OCI-LY3 (cell line): Measurements from ENCODE around the gene SLC37A4.

Source experiments
- H2AFZ ChIP-seq: fragments of 200-600, 300-600 bp; shearing (Covaris generic); 2 replicates; pipeline ENCODE4 v1.6.0; 2014; ENCODE audit warnings: antibody characterized with exemption, low read depth, low read length
- H3K27ac ChIP-seq: fragments of 200-600, 300-600 bp; sonication (generic); 2 replicates; pipeline ENCODE4 v1.5.1; 2014; ENCODE audit warnings: mild to moderate bottlenecking, low read length, moderate library complexity, mixed read lengths
- H3K27me3 ChIP-seq: fragments of 200-600, 300-600 bp; sonication (generic); 2 replicates; pipeline ENCODE4 v1.6.1; 2014; ENCODE audit warnings: low read depth, low read length, mixed read lengths
- H3K36me3 ChIP-seq: fragments of 200-600, 300-600 bp; sonication (generic); replicated peaks from 2 replicates; pipeline ENCODE3; 2014; ENCODE audit warnings: low read depth, low read length, mixed read lengths
- H3K4me1 ChIP-seq: fragments of 300-600, 200-600 bp; sonication (generic); 2 replicates; pipeline ENCODE4 v1.6.1; 2014; ENCODE audit warnings: low read length, mixed read lengths
- H3K4me2 ChIP-seq: fragments of 200-600, 300-600 bp; sonication (generic); 2 replicates; pipeline ENCODE4 v1.6.1; 2014; ENCODE audit warnings: low read length, mixed read lengths
- H3K4me3 ChIP-seq: fragments of 300-600, 200-600 bp; sonication (generic); 2 replicates; pipeline ENCODE4 v1.5.1; 2014; ENCODE audit warnings: antibody characterized with exemption, mild to moderate bottlenecking, low read length, moderate library complexity
- H3K79me2 ChIP-seq: fragments of 300-600, 200-600 bp; shearing (Covaris generic); 2 replicates; pipeline ENCODE4 v1.6.1; 2014; ENCODE audit warnings: mild to moderate bottlenecking, low read length, mixed read lengths
- H3K9ac ChIP-seq: fragments of 300-600, 200-600 bp; shearing (Covaris generic); 2 replicates; pipeline ENCODE4 v1.6.0; 2014; ENCODE audit warnings: mild to moderate bottlenecking, low read length, moderate library complexity
- H3K9me3 ChIP-seq: fragments of 200-600, 300-600 bp; shearing (Covaris generic); 2 replicates; pipeline ENCODE4 v1.6.1; 2014; ENCODE audit warnings: low read length, mixed read lengths; ENCODE audit not compliant: insufficient read depth
- H4K20me1 ChIP-seq: fragments of 200-600, 300-600 bp; sonication (generic); 2 replicates; pipeline ENCODE4 v1.6.1; 2016; ENCODE audit warnings: low read length, mixed read lengths; ENCODE audit not compliant: insufficient read depth
- CTCF ChIP-seq: fragments of 200-600, 300-600 bp; sonication (generic); IDR thresholded peaks from 2 replicates; pipeline ENCODE4 v1.5.1; 2014; ENCODE audit warnings: antibody characterized with exemption, low read length, low read depth
- EZH2phosphoT487 ChIP-seq: fragments of 200-600 bp; shearing (Covaris generic); IDR thresholded peaks from 2 replicates; pipeline ENCODE4 v1.6.1; 2018; ENCODE audit warnings: antibody characterized with exemption, mixed run types, low read depth

SLC37A4 gene

GRCh38 chr11:118975771-118976709, 54.6 kb downstream of the SLC37A4 start:
- no peak overlapping the region for H3K4me2 ChIP-seq
- H3K36me3 ChIP-seq = no peaks in the 10 kb centered on the region
- no peak for TF ChIP-seq EZH2phosphoT487
- no peak for TF ChIP-seq CTCF
- H4K20me1 ChIP-seq = no peaks in the 10 kb centered on the region
- no peaks in the 10 kb centered on the region for H3K79me2 ChIP-seq
- no peak overlapping the region for H3K9ac ChIP-seq
- no peaks in the 10 kb centered on the region for H3K4me1 ChIP-seq
- no peak overlapping the region for H3K27ac ChIP-seq
- H3K27me3 ChIP-seq = peaks cover 13% of the 10 kb centered on the region
- no peaks in the 10 kb centered on the region for H3K9me3 ChIP-seq
- H3K4me3 ChIP-seq = no peak overlapping the region
- H2AFZ ChIP-seq = no peak overlapping the region
